Endothelial cell (in vitro differentiated cells): ENCODE measurements around the gene TMBIM1. TPM values are rescaled to one million over a fixed set of nuclear protein-coding genes. Genes with fewer than 3 reads are reported as not detected.

ENCODE experiments used
- DNase-seq: peaks from one replicate; pipeline ENCODE4 v3.0.0; 2021; ENCODE audit warnings: low spot score
- H3K27ac Mint-ChIP-seq: one replicate; pipeline ENCODE4 v1.8.0; 2021; ENCODE audit warnings: mixed read lengths, inconsistent platforms; ENCODE audit not compliant: unreplicated experiment
- H3K27me3 Mint-ChIP-seq: one replicate; pipeline ENCODE4 v1.8.0; 2021; ENCODE audit warnings: mild to moderate bottlenecking, moderate library complexity, mixed read lengths, inconsistent platforms; ENCODE audit not compliant: unreplicated experiment
- H3K36me3 Mint-ChIP-seq: one replicate; pipeline ENCODE4 v1.8.0; 2021; ENCODE audit warnings: mild to moderate bottlenecking, low read depth, mixed read lengths, inconsistent platforms; ENCODE audit not compliant: unreplicated experiment
- H3K4me1 Mint-ChIP-seq: one replicate; pipeline ENCODE4 v1.8.0; 2021; ENCODE audit warnings: mild to moderate bottlenecking, mixed read lengths, inconsistent platforms; ENCODE audit not compliant: unreplicated experiment
- H3K4me3 Mint-ChIP-seq: one replicate; pipeline ENCODE4 v1.8.0; 2021; ENCODE audit warnings: mild to moderate bottlenecking, mixed read lengths, inconsistent platforms; ENCODE audit not compliant: unreplicated experiment
- H3K9me3 Mint-ChIP-seq: one replicate; pipeline ENCODE4 v1.8.0; 2021; ENCODE audit warnings: mixed read lengths, inconsistent platforms; ENCODE audit not compliant: unreplicated experiment
- total RNA-seq: library from RNA; stranded (reverse); fragmentation: NEBNext Ultra II Directional; extraction: Animal tissue kit (Norgen Biotek cat#: 25700); gene quantifications from one replicate; pipeline ENCODE4 v1.2.1, GENCODE V29; 2021; ENCODE audit not compliant: unreplicated experiment
- TF ChIP-seq, protein P1 (sequence below): fragments of 200-600 bp; sonication (generic); IDR thresholded peaks from one replicate; pipeline ENCODE4 v1.5.0; 2021; ENCODE audit warnings: antibody characterized with exemption; ENCODE audit not compliant: unreplicated experiment

Gene TMBIM1
- total RNA-seq, 1 donor from 2014 or later: 78.5 TPM

DNA sequence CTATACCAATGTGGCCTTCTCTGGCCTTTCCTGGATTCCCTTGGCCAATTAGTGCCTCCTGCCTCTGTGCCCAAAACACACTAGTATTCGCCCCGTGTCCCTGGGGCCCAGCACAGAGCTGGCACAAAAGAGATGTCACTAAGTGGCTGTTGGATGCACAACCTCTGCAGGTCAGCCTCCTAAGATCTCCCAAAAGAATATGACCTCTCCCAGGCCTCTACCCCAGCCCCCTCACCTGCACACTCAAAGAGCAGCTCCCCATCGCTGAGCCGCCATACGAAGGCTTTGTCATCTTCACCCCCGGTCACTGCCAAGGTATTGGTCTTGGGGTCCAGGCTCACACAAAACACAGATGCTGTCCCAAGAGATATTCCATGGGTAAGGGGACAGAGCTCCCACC, 25.0 kb downstream of the TMBIM1 start:
- Mint-ChIP-seq H3K4me3 (peak overlapping the region; percentile 38), H3K27me3 (peaks cover 13% of the 10 kb centered on the region), H3K4me1 (peaks cover 23% of the 10 kb centered on the region), H3K9me3 (no peaks in the 10 kb centered on the region), H3K27ac (no peak overlapping the region), H3K36me3 (peaks cover 32% of the 10 kb centered on the region)
- TF ChIP-seq, protein P1, sequence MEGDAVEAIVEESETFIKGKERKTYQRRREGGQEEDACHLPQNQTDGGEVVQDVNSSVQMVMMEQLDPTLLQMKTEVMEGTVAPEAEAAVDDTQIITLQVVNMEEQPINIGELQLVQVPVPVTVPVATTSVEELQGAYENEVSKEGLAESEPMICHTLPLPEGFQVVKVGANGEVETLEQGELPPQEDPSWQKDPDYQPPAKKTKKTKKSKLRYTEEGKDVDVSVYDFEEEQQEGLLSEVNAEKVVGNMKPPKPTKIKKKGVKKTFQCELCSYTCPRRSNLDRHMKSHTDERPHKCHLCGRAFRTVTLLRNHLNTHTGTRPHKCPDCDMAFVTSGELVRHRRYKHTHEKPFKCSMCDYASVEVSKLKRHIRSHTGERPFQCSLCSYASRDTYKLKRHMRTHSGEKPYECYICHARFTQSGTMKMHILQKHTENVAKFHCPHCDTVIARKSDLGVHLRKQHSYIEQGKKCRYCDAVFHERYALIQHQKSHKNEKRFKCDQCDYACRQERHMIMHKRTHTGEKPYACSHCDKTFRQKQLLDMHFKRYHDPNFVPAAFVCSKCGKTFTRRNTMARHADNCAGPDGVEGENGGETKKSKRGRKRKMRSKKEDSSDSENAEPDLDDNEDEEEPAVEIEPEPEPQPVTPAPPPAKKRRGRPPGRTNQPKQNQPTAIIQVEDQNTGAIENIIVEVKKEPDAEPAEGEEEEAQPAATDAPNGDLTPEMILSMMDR: no peak
- DNase-seq: no peak

DNA sequence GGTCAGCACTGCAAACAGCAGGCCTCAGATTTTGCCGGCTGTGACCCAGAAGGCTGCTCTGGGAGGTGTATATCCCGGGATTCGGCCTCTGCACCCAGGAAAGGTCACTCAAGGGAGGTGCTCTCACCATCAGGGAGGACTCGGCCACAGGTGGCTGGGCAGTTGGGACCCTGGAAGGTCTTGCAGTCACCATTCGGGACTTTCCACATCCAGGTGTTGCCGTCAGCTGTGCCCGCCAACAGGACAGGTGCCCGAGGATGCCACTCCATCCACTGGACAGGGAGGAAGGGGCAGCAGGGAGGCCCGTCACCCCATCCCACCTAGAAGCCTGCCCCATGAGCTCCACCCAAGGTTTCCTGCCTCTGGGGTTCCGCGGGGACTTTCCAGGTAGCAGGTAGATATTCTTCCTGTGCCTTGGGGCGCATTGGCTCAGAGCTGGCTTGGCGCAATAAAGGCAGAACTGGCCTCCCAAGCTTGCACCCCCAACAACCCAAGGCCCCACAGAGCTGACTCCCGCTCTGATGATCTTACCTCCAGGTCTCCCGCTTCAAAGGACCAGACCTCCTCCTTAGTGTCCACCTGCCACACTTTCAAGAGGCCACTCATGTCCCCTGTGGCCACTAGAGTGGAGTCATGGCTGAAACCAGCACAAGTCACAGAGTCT, 25.9 kb downstream of the TMBIM1 start:
- Mint-ChIP-seq H3K27me3 (peaks cover 11% of the 10 kb centered on the region), H3K9me3 (no peaks in the 10 kb centered on the region), H3K27ac (no peak overlapping the region), H3K36me3 (peaks cover 25% of the 10 kb centered on the region), H3K4me1 (peaks cover 17% of the 10 kb centered on the region), H3K4me3 (peak overlapping the region; percentile 81)
- TF ChIP-seq, protein P1: no peak
- DNase-seq: no peak

DNA sequence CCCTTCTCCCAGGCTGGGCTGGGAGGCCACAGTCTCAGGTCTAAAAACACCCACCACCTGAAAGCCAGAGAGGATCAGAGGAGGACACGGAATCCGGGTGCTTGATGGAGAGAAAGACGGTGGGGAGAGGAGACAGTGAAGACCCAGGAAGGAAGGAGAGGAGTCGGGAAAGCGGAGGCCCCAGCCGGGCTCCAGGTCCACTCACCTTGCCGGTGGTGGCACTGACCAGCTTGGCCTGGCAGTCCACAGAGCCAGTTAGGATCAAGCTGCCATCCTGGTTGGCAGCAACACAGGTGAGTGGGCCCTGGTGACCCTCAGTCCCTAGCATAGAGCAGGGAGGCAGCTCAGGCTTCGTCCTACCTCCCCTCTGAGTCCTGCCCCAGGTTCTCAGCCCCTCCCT, 26.7 kb downstream of the TMBIM1 start:
- Mint-ChIP-seq H3K4me1 (peaks cover 16% of the 10 kb centered on the region), H3K27ac (no peak overlapping the region), H3K4me3 (peak overlapping the region; percentile 44), H3K27me3 (peaks cover 14% of the 10 kb centered on the region), H3K9me3 (no peaks in the 10 kb centered on the region), H3K36me3 (peaks cover 25% of the 10 kb centered on the region)
- TF ChIP-seq, protein P1: no peak
- DNase-seq: no peak

- peaks cover 10% of the 10 kb centered on the region for H3K27me3 Mint-ChIP-seq
- peaks cover 21% of the 10 kb centered on the region for H3K4me1 Mint-ChIP-seq
- no peak overlapping the region for H3K27ac Mint-ChIP-seq
- TF ChIP-seq, protein P1: no peak
- H3K36me3 Mint-ChIP-seq: peaks cover 25% of the 10 kb centered on the region
- DNase-seq: no peak
- peak overlapping the region; percentile 44 for H3K4me3 Mint-ChIP-seq
- no peaks in the 10 kb centered on the region for H3K9me3 Mint-ChIP-seq
These were observed 27.3 kb downstream of the TMBIM1 start for GRCh38 chr2:218264773-218265561.
